IgD-negative memory B cell (primary cell): ENCODE results near the gene SCEL. TPM values are rescaled to one million over a fixed set of nuclear protein-coding genes. Genes with fewer than 3 reads are reported as not detected.
"Not testable (repeated sequence)": the region's sequence is repeated elsewhere in the genome, so short reads cannot be mapped to it uniquely, and the experiment has no call there.

Experiments
- H3K27ac Mint-ChIP-seq, 3 donors: one replicate each; pipeline ENCODE4 v1.8.0; 2020 to 2022; ENCODE audit warnings: mild to moderate bottlenecking in 3 of 3, mixed read lengths in 3 of 3, moderate library complexity in 1 of 3
- H3K27me3 Mint-ChIP-seq: one replicate; pipeline ENCODE4 v1.8.0; 2021; ENCODE audit warnings: mixed read lengths
- H3K36me3 Mint-ChIP-seq: one replicate; pipeline ENCODE4 v1.8.0; 2020; ENCODE audit warnings: mild to moderate bottlenecking, mixed read lengths
- H3K4me1 Mint-ChIP-seq, 3 donors: one replicate each; pipeline ENCODE4 v1.8.0; 2020 to 2022; ENCODE audit warnings: mixed read lengths in 3 of 3, mild to moderate bottlenecking in 1 of 3
- H3K4me3 Mint-ChIP-seq, 4 donors: one replicate each; pipeline ENCODE4 v1.8.0; 2020 to 2022; ENCODE audit warnings: mild to moderate bottlenecking in 4 of 4, mixed read lengths in 4 of 4, moderate library complexity in 3 of 4
- H3K9me3 Mint-ChIP-seq, 3 donors: one replicate each; pipeline ENCODE4 v1.8.0; 2020 to 2021; ENCODE audit warnings: mixed read lengths in 3 of 3, mild to moderate bottlenecking in 1 of 3
- polyA plus RNA-seq: library from polyadenylated mRNA; unstranded; fragments of 300-500 nt; fragmentation: Illumina TruSeq; gene quantifications from one replicate; pipeline ENCODE4 v1.2.3, GENCODE V29; 2021

SCEL gene
- polyA plus RNA-seq, 1 donor from 2014 or later, result not detected

DNA sequence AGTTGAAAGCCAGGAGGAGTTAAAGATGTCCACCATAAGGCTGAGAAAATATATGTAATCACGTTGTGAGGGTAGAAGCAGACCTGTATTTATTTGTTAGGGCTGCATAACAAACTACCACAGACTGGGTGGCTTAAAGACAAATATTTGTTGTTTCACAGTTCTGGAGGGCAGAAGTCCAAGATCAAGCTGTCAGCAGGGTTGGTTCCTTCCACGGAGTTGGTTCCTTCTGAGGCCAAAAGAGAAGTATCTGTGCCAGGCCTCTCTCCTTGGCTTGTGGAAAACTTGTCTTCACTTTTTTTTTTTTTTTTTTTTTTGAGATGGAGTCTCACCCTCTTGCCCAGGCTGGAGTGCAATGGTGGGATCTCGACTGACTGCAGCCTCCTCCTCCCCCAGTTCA lies 88.3 kb downstream of the SCEL start:
- peaks cover 14% of the 10 kb centered on the region for H3K27me3 Mint-ChIP-seq
- H3K4me3 Mint-ChIP-seq, result no peak overlapping the region
- no peaks in the 10 kb centered on the region for H3K9me3 Mint-ChIP-seq
- H3K27ac Mint-ChIP-seq, result no peak overlapping the region
- no peaks in the 10 kb centered on the region for H3K4me1 Mint-ChIP-seq
- no peaks in the 10 kb centered on the region for H3K36me3 Mint-ChIP-seq

- no peak overlapping the region for H3K4me3 Mint-ChIP-seq
- no peaks in the 10 kb centered on the region for H3K36me3 Mint-ChIP-seq
- H3K27me3 Mint-ChIP-seq, result peaks cover 8% of the 10 kb centered on the region
- H3K9me3 Mint-ChIP-seq, result no peaks in the 10 kb centered on the region
- no peak overlapping the region for H3K27ac Mint-ChIP-seq
- no peaks in the 10 kb centered on the region for H3K4me1 Mint-ChIP-seq
Observed at GRCh38 chr13:77628170-77628569, 92.7 kb downstream of the SCEL start.

- H3K4me1 Mint-ChIP-seq, result no peaks in the 10 kb centered on the region
- H3K27me3 Mint-ChIP-seq, result no peaks in the 10 kb centered on the region
- H3K36me3 Mint-ChIP-seq, result no peaks in the 10 kb centered on the region
- no peak overlapping the region for H3K4me3 Mint-ChIP-seq
- no peaks in the 10 kb centered on the region for H3K9me3 Mint-ChIP-seq
- no peak overlapping the region for H3K27ac Mint-ChIP-seq
Observed at GRCh38 chr13:77637588-77637987, 102.1 kb downstream of the SCEL start.

- Mint-ChIP-seq H3K4me1 (peaks cover 0 to 1% (median 0%) of the 10 kb centered on the region in 3 donors), H3K27ac (no peak overlapping the region), H3K9me3 (peaks cover 2 to 8% (median 3%) of the 10 kb centered on the region in 3 donors), H3K4me3 (no peak overlapping the region), H3K27me3 (peaks cover 6% of the 10 kb centered on the region), H3K36me3 (no peaks in the 10 kb centered on the region)
Observed at GRCh38 chr13:77650409-77650808, 114.9 kb downstream of the SCEL start.

DNA sequence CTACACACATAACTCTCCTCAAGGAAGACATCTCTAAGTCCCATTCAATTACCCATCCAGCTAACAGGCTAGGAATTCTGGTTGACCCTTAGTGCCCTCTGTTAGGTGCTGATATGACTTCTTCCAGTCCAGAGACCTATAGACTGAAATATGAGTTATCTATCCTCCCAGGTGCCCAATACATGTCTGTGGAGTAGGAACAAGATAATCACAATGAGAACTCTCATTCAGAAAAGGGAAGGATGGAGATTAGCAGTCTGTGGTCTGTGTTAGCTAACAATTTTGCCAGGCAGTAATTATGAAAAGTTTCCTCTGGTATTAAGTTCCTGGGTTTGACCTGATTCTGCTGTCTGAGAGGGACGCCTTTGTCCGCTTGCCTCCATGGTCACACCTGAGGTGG lies 117.8 kb downstream of the SCEL start:
- no peak overlapping the region for H3K27ac Mint-ChIP-seq
- no peaks in the 10 kb centered on the region for H3K27me3 Mint-ChIP-seq
- H3K4me3 Mint-ChIP-seq, result no peak overlapping the region
- peaks cover 2% of the 10 kb centered on the region for H3K36me3 Mint-ChIP-seq
- peaks cover 0 to 1% (median 0%) of the 10 kb centered on the region in 3 donors for H3K4me1 Mint-ChIP-seq
- H3K9me3 Mint-ChIP-seq, result peaks cover 2 to 8% (median 4%) of the 10 kb centered on the region in 3 donors

- H3K27ac Mint-ChIP-seq, H3K4me3 Mint-ChIP-seq, H3K36me3 Mint-ChIP-seq, H3K27me3 Mint-ChIP-seq, H3K4me1 Mint-ChIP-seq, H3K9me3 Mint-ChIP-seq: not testable (repeated sequence)
Observed at GRCh38 chr13:77660016-77660415, 124.5 kb downstream of the SCEL start.

DNA sequence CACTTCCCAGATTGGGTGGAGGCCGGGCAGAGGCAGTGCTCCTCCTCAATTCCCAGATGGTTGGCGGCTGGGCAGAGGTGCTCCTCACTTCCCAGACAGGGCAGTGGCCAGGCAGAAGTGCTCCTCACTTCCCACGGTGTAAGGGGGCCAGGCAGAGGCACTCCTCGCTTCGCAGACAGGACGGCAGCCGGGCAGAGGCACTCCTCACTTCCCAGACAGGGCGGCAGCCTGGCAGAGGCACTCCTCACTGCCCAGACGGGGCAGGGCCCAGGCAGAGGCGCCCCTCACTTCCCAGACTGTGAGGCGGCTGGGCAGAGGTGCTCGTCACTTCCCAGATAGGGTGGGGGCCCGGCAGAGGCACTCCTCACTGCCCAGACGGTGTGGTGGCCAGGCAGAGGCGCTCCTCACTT lies 125.3 kb downstream of the SCEL start:
- H3K4me3 Mint-ChIP-seq, result no peak overlapping the region
- peaks cover 2% of the 10 kb centered on the region for H3K36me3 Mint-ChIP-seq
- no peak overlapping the region for H3K27ac Mint-ChIP-seq
- peaks cover 0 to 3% (median 0%) of the 10 kb centered on the region in 3 donors for H3K9me3 Mint-ChIP-seq
- peaks cover 2% of the 10 kb centered on the region for H3K27me3 Mint-ChIP-seq
- no peaks in the 10 kb centered on the region for H3K4me1 Mint-ChIP-seq

GRCh38 chr13:77662301-77662700 lies 126.8 kb downstream of the SCEL start:
- H3K27ac Mint-ChIP-seq, H3K36me3 Mint-ChIP-seq, H3K4me3 Mint-ChIP-seq, H3K27me3 Mint-ChIP-seq, H3K4me1 Mint-ChIP-seq, H3K9me3 Mint-ChIP-seq: not testable (repeated sequence)

GRCh38 chr13:77662831-77663230 lies 127.3 kb downstream of the SCEL start:
- H3K4me3 Mint-ChIP-seq, H3K4me1 Mint-ChIP-seq, H3K36me3 Mint-ChIP-seq, H3K9me3 Mint-ChIP-seq, H3K27ac Mint-ChIP-seq, H3K27me3 Mint-ChIP-seq: not testable (repeated sequence)

DNA sequence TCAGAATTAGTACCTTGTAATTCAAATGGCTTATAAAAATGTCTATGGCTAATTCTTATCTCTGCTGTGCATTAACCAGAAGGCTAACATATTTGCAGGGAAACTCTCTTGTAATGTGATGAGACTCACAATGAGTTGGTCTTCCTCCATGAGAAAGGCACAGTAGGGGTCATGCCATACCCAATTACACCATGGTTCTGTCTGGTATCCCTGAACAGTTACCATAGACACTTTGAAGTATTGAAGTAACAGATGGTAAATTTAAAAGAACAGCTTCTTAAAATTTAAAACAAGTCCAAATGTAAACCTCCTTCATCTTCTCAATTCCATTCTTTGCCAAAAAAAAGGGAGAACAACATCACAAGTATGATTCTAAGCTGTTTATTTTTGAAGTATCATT lies 139.3 kb downstream of the SCEL start:
- H3K27me3 Mint-ChIP-seq, result peaks cover 33% of the 10 kb centered on the region
- peaks cover 0 to 12% (median 1%) of the 10 kb centered on the region in 3 donors for H3K9me3 Mint-ChIP-seq
- H3K4me3 Mint-ChIP-seq, result no peak overlapping the region
- H3K36me3 Mint-ChIP-seq, result no peaks in the 10 kb centered on the region
- no peak overlapping the region for H3K27ac Mint-ChIP-seq
- no peaks in the 10 kb centered on the region for H3K4me1 Mint-ChIP-seq

- Mint-ChIP-seq H3K36me3 (no peaks in the 10 kb centered on the region), H3K9me3 (peaks cover 0 to 8% (median 0%) of the 10 kb centered on the region in 3 donors), H3K27me3 (peaks cover 20% of the 10 kb centered on the region), H3K4me3 (no peak overlapping the region), H3K27ac (no peak overlapping the region), H3K4me1 (no peaks in the 10 kb centered on the region)
Observed at GRCh38 chr13:77678691-77679235, 143.3 kb downstream of the SCEL start.

DNA sequence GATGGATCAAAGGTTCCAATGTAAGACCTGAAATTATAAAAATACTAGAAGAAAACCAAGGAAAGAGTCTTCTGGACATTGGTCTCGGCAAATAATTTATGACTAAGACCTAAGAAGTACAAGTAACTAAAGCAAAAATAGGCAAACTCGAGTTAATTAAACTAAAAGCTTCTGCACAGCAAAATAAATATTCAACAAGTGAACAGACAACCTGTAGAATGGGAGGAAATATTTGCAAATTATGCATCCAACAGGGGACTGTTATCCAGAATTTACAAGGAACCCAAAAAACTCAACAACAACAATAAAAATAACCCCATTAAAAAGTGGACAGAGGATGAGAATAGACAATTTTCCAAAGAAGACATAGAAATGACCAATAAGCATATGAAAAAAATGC lies 152.3 kb downstream of the SCEL start:
- Mint-ChIP-seq H3K27me3 (peaks cover 2% of the 10 kb centered on the region), H3K9me3 (peaks cover 0 to 18% (median 7%) of the 10 kb centered on the region in 3 donors)

GRCh38 chr13:77691871-77692270 lies 156.4 kb downstream of the SCEL start:
- H3K36me3 Mint-ChIP-seq, result no peaks in the 10 kb centered on the region
- H3K4me1 Mint-ChIP-seq, result peaks cover 8 to 11% (median 9%) of the 10 kb centered on the region in 3 donors
- H3K27ac Mint-ChIP-seq, result no peak overlapping the region
- H3K9me3 Mint-ChIP-seq, result peaks cover 0 to 11% (median 0%) of the 10 kb centered on the region in 3 donors
- H3K4me3 Mint-ChIP-seq, result no peak overlapping the region
- H3K27me3 Mint-ChIP-seq, result peaks cover 3% of the 10 kb centered on the region

More for the DNA sequence above, 152.3 kb downstream of the SCEL start:
- no peaks in the 10 kb centered on the region for H3K36me3 Mint-ChIP-seq
- H3K4me1 Mint-ChIP-seq, result no peaks in the 10 kb centered on the region
- no peak overlapping the region for H3K4me3 Mint-ChIP-seq
- no peak overlapping the region for H3K27ac Mint-ChIP-seq

GRCh38 chr13:77692746-77693448 lies 157.4 kb downstream of the SCEL start:
- Mint-ChIP-seq H3K9me3 (peaks cover 0 to under 1% (median 0%) of the 10 kb centered on the region in 3 donors), H3K27me3 (peaks cover 3% of the 10 kb centered on the region), H3K36me3 (no peaks in the 10 kb centered on the region), H3K4me3 (no peak overlapping the region), H3K4me1 (peaks cover 11 to 14% (median 12%) of the 10 kb centered on the region in 3 donors), H3K27ac (no peak overlapping the region)

DNA sequence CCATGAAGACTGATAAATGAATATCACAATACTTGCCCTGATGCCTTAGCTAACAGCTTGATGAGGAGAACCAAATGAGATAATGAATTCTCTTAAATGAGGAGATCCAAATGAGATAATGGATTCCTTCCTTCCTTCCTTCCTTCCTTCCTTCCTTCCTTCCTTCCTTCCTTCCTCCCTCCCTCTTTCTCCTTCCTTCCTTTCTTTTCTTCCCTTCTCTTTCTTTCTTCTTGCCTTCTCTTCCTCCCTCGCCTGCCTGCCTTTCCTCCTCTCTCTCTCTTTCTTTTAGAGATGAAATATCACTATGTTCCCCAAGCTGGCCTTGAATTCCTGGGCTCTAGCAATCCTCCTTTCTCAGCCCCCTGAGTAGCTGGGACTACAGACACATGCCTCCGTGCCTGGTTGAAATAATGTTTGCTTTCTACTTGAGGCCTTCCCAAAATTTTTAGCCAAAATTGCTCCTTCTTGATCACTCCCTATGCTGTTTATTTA lies 158.0 kb downstream of the SCEL start:
- Mint-ChIP-seq H3K36me3 (no peaks in the 10 kb centered on the region), H3K27me3 (peaks cover 3% of the 10 kb centered on the region), H3K4me1 (peaks cover 11 to 14% (median 12%) of the 10 kb centered on the region in 3 donors), H3K9me3 (no peaks in the 10 kb centered on the region), H3K4me3 (no peak overlapping the region), H3K27ac (no peak overlapping the region)
